Measurements from ENCODE around the gene COPS4.

Gene COPS4

GRCh38 chr4:83124111-83124780 lies 89.3 kb downstream of the COPS4 start:
- no peak for DNase-seq (ENCODE audit: low read depth)
